Psoas muscle (tissue), 8 donors: ENCODE data around the gene SLC18A2. TPM values are rescaled to one million over a fixed set of nuclear protein-coding genes. Genes with fewer than 3 reads are reported as not detected.
A peak's percentile ranks its signal among the peaks of the same experiment; 100 is the strongest.

ENCODE experiments used
- ATAC-seq, 4 donors: fragments of 200-7000 bp; cut with Tn5 transposase; one replicate each; pipeline ENCODE4 v1.9.1; 2020; ENCODE audit warnings: moderate library complexity in 3 of 4, mild to moderate bottlenecking in 2 of 4
- DNase-seq, 2 donors: peaks; one replicate each; pipeline ENCODE4 v3.0.0-alpha.2; 2020
- H3K27ac ChIP-seq: fragments of 200-600 bp; one replicate; pipeline ENCODE4 v1.8.0; 2022
- H3K27me3 ChIP-seq, 3 donors: fragments of 200-600 bp in 1 of 3; one replicate each; pipeline versions ENCODE4 v1.6.1 to v1.8.0; 2013 to 2022; ENCODE audit warnings: low read length in 2 of 3, mild to moderate bottlenecking in 2 of 3, moderate library complexity in 1 of 3; ENCODE audit not compliant: insufficient read depth in 3 of 3
- H3K36me3 ChIP-seq, 2 donors: fragments of 200-600 bp in 1 of 2; one replicate each; pipeline versions ENCODE4 v1.6.1 to v1.8.0; 2013 to 2022; ENCODE audit warnings: low read depth in 1 of 2, mild to moderate bottlenecking in 1 of 2, moderate library complexity in 1 of 2; ENCODE audit not compliant: insufficient read depth in 1 of 2
- H3K4me1 ChIP-seq: fragments of 200-600 bp; one replicate; pipeline ENCODE4 v1.8.0; 2022
- H3K4me3 ChIP-seq: fragments of 200-600 bp; one replicate; pipeline ENCODE4 v1.8.0; 2022; ENCODE audit warnings: mild to moderate bottlenecking
- H3K9me3 ChIP-seq: fragments of 200-600 bp; one replicate; pipeline ENCODE4 v1.8.0; 2022
- WGBS, 3 donors: extraction: QIAGEN DNeasy Blood & Tissue Kit; methylation state at CpG; one replicate each; pipeline versions ENCODE4 v1.1.6 to v1.1.7; 2013; 5-methylcytosine and 5-hydroxymethylcytosine counted together
- intact Hi-C, 2 donors: fragments of 100-400 bp; cut with DNase I; formaldehyde crosslinking; loops; one replicate each; pipeline versions ENCODE4 v1.11.0 to v1.14.2; 2022
- polyA plus RNA-seq, 3 donors: library from polyadenylated mRNA; stranded (reverse); fragments of 200-250 nt; gene quantifications; one replicate each; pipeline ENCODE4 v1.2.3, GENCODE V29; 2013
- total RNA-seq, 4 donors: library from RNA; stranded (reverse); fragmentation: NEBNext Ultra II Directional in 2 of 4; extraction: Animal tissue kit (Norgen Biotek cat#: 25700) in 2 of 4; gene quantifications; one replicate each; pipeline versions ENCODE4 v1.2.1 to v1.2.4, GENCODE V29; 2021 to 2023
- TF ChIP-seq, protein P1 (sequence below): fragments of 200-600 bp; IDR thresholded peaks from one replicate; pipeline ENCODE4 v1.8.0; 2022; ENCODE audit warnings: antibody characterized with exemption
- donor health status: healthy with polysubstance abuse.
- donor health status: DM: no; HTN: no; CAD: no; lungs with moderate emphysema.
- donor health status: Bipolar disorder and iron deficiency.
- donor health status: healthy.
- donor health status: DM: yes; HTN: yes; CAD: no.
- donor health status: DM: no; HTN: no; CAD: no.
- donor health status: DM: no; HTN: no; CAD: no.
- donor health status: DM: yes; HTN: yes; CAD: no.

SLC18A2 gene
- total and polyA plus RNA-seq, 7 donors: 0.01 to 0.27 (median 0.10) TPM

- Histone ChIP-seq H3K27me3 (no peaks in the 10 kb centered on the region), H3K27ac (no peak overlapping the region), H3K36me3 (peaks cover 0 to 3% of the 10 kb centered on the region in 2 donors), H3K4me1 (no peaks in the 10 kb centered on the region), H3K9me3 (no peaks in the 10 kb centered on the region), H3K4me3 (no peak overlapping the region)
- ATAC-seq (no peak), DNase-seq (no peak)
- TF ChIP-seq, protein P1, sequence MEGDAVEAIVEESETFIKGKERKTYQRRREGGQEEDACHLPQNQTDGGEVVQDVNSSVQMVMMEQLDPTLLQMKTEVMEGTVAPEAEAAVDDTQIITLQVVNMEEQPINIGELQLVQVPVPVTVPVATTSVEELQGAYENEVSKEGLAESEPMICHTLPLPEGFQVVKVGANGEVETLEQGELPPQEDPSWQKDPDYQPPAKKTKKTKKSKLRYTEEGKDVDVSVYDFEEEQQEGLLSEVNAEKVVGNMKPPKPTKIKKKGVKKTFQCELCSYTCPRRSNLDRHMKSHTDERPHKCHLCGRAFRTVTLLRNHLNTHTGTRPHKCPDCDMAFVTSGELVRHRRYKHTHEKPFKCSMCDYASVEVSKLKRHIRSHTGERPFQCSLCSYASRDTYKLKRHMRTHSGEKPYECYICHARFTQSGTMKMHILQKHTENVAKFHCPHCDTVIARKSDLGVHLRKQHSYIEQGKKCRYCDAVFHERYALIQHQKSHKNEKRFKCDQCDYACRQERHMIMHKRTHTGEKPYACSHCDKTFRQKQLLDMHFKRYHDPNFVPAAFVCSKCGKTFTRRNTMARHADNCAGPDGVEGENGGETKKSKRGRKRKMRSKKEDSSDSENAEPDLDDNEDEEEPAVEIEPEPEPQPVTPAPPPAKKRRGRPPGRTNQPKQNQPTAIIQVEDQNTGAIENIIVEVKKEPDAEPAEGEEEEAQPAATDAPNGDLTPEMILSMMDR: peak; percentile 20
- intact Hi-C loops: no loop called here
Measured at GRCh38 chr10:117318909-117319308, 78.0 kb downstream of the SLC18A2 start.

DNA sequence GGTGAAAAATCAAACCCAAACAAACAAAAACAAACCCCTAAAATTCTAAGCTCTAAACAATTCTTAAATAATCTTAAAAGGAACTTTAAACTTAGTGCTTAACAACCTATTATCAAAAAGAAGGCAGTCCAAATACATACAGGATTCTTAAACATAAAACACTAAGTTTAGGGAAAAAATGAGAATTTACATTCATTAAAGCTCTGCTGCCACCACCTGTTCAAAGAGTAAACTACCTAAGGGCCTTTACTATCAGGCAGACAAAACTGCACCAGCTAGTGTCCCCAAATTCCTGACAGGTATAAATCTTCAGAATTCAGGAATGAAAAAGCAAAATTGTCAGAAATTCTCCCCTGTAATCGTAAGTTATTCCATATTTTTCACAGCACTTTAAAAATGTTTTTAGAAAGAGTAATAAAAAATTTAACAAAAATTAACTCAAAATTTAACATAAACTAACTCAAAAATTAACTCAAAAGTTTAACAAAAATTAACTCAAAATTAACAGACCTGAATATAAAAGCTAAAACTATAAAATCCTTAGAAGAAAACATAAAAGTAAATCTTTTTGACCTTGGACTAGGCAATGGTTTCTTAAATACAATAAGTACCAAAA is 79.2 kb downstream of the SLC18A2 start:
- TF ChIP-seq, protein P1: peak; percentile 45
- 75 to 86% (median 81%) methylated on average over 1 of the region's 1 CpG for WGBS, 3 donors
- intact Hi-C loops: loop anchor here (2.0 to 5.0 kb wide), 2 partner anchors 103 kb away; no protein-coding TSS in a partner anchor
- no peak for DNase-seq
- H3K36me3 ChIP-seq: peaks cover 0 to 3% of the 10 kb centered on the region in 2 donors
- H3K27ac ChIP-seq: no peak overlapping the region
- no peak overlapping the region for H3K4me3 ChIP-seq
- no peaks in the 10 kb centered on the region for H3K27me3 ChIP-seq
- no peaks in the 10 kb centered on the region for H3K4me1 ChIP-seq
- peak in 1 of 4 donors; percentile 56 for ATAC-seq
- no peaks in the 10 kb centered on the region for H3K9me3 ChIP-seq

DNA sequence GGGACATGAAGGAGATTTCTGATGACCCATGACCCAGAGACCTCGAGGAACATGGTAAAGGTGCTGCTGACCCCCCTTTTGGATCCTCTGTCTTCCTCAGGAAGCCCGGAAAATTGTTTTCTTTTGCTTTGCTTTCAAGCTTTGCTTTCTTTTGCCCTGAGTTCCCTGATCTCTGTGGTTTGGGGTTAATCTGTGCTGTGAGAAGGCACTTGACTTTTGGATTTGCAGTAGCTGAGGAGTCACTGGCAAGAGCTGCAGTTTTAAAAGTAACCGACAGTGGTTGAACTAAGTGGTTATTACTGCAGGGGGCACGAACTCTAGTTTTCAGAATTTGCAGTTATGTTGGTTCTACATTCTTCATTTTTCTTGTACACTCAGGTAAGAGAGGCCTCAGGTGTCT is 81.3 kb downstream of the SLC18A2 start:
- TF ChIP-seq, protein P1: no peak
- DNase-seq (no peak), ATAC-seq (no peak)
- Histone ChIP-seq H3K9me3 (no peaks in the 10 kb centered on the region), H3K4me3 (no peak overlapping the region), H3K27me3 (no peaks in the 10 kb centered on the region), H3K36me3 (peaks cover 0 to 3% of the 10 kb centered on the region in 2 donors), H3K27ac (no peak overlapping the region), H3K4me1 (peaks cover 3% of the 10 kb centered on the region)
- intact Hi-C loops: loop anchor here in 1 of 2 donors (5.0 kb wide), 1 partner anchor 105 kb away; no protein-coding TSS in a partner anchor
- WGBS, 3 donors: 64 to 72% (median 70%) methylated on average over 4 of the region's 4 CpGs

- Histone ChIP-seq H3K36me3 (no peaks in the 10 kb centered on the region), H3K27ac (no peak overlapping the region), H3K4me3 (no peak overlapping the region), H3K4me1 (peaks cover 3% of the 10 kb centered on the region), H3K9me3 (no peaks in the 10 kb centered on the region), H3K27me3 (no peaks in the 10 kb centered on the region)
- DNase-seq (no peak), ATAC-seq (no peak)
- intact Hi-C loops: loop anchor here in 1 of 2 donors (5.0 kb wide), 1 partner anchor 107 kb away; no protein-coding TSS in a partner anchor
- WGBS, 3 donors: 94 to 98% (median 94%) methylated on average over 2 of the region's 2 CpGs
- TF ChIP-seq, protein P1: no peak
Measured at GRCh38 chr10:117324367-117324766, 83.5 kb downstream of the SLC18A2 start.

- no peak overlapping the region for H3K4me3 ChIP-seq
- no peaks in the 10 kb centered on the region for H3K27me3 ChIP-seq
- intact Hi-C loops: no loop called here
- no peaks in the 10 kb centered on the region for H3K9me3 ChIP-seq
- ATAC-seq (no peak), DNase-seq (no peak)
- TF ChIP-seq, protein P1: no peak
- no peaks in the 10 kb centered on the region for H3K36me3 ChIP-seq
- peaks cover 3% of the 10 kb centered on the region for H3K4me1 ChIP-seq
- H3K27ac ChIP-seq: no peak overlapping the region
Measured at GRCh38 chr10:117327262-117327661, 86.3 kb downstream of the SLC18A2 start.
